Liver (tissue), 3 donors: ENCODE measurements around the gene NOP58.

ENCODE experiments used
- CTCF ChIP-seq: fragments of 150-350 bp; IDR thresholded peaks from 2 replicates; pipeline ENCODE4 v1.5.1; 2017; ENCODE audit warnings: improper control_type of control experiment, low read depth, low read length; ENCODE audit not compliant: missing input control
- GABPA ChIP-seq, 2 donors: IDR thresholded peaks in 1 of 2; conservative IDR thresholded peaks in 1 of 2; 2 replicates each; pipeline ENCODE4 v1.6.1; 2016; ENCODE audit warnings: antibody characterized with exemption in 2 of 2, mild to moderate bottlenecking in 1 of 2, moderate library complexity in 1 of 2
- REST ChIP-seq: IDR thresholded peaks from 2 replicates; pipeline ENCODE4 v1.6.1; 2016; ENCODE audit warnings: antibody characterized with exemption, mild to moderate bottlenecking
- YY1 ChIP-seq: IDR thresholded peaks from 2 replicates; pipeline ENCODE4 v1.6.1; 2016; ENCODE audit warnings: antibody characterized with exemption, mild to moderate bottlenecking
- donor health status: healthy.
- donor health status: healthy.

GRCh38 chr2:202339071-202339870 lies 73.7 kb downstream of the NOP58 start:
- TF ChIP-seq CTCF (no peak), GABPA (IDR thresholded peaks at IDR 0.05 in 1 of 2, conservative IDR thresholded peaks at IDR 0.05 in 1 of 2) (no peak), REST (no peak), YY1 (no peak)
